Stimulated activated CD4-positive, alpha-beta T cell treated with anti-CD3 and anti-CD28 coated beads, Interleukin-4, amount 100 ng/mL, for 1 hour (primary cell): ENCODE results near the gene BMAL1.

ENCODE experiments used
- DNase-seq: peaks from one replicate; pipeline ENCODE4 v3.0.0-alpha.2; 2020

BMAL1 gene

DNA sequence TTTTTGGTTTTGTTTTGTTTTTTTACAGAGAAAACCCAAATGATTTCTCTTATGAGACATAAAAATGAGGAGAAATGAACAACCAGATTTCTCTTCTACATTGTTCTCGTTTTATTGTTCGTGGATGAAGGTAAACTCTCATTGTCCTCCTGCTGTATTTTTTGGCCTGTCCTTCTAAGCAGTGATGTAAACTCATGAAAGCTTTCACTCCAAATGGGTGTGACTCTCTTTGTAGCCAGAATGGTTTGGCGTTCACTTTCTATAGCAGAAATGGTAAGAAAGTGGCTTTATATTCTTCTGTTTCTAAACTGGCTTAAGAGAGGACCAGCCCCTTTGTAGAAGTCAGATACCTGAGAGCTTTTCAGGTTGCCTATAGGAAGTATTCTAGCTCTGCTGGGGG is 15.5 kb upstream of the BMAL1 start:
- DNase-seq: no peak

DNA sequence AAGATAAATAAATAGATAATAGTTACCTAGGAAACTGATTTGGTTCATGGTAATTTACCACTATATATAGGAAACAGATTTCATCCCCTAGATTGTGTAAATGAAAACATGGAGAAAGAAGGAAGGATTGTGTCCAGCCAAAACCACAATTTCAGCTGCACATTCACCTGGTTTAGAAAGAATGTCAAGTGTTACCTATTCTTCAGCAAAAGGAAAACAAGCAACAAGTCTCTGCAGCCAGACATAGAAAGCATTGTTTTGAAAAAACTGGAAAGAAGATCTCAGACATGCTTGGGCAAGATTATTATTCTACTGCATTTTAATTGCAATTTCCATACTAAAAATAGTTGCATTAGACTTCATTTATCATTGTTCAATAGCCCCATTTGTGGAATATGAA is 8.8 kb upstream of the BMAL1 start:
- DNase-seq: no peak

DNA sequence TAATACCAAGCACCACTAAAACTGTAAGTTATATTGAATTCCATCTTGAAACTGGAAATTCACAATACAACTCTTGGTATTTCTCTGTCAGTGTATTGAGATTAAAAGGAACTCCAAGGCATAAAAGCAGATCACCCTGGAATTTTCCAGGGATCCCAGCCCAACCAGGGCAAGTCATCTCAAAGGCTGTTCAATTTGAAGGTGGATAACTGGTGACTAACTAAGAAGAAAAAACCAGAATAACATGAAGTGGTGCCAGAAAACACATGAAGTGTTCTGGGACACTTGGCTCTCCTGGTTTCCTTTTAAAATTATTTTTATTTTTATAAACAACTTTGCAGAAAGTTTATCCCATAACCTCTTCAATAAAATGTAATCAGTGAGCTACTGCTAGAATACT is 7.8 kb upstream of the BMAL1 start:
- DNase-seq: no peak

DNA sequence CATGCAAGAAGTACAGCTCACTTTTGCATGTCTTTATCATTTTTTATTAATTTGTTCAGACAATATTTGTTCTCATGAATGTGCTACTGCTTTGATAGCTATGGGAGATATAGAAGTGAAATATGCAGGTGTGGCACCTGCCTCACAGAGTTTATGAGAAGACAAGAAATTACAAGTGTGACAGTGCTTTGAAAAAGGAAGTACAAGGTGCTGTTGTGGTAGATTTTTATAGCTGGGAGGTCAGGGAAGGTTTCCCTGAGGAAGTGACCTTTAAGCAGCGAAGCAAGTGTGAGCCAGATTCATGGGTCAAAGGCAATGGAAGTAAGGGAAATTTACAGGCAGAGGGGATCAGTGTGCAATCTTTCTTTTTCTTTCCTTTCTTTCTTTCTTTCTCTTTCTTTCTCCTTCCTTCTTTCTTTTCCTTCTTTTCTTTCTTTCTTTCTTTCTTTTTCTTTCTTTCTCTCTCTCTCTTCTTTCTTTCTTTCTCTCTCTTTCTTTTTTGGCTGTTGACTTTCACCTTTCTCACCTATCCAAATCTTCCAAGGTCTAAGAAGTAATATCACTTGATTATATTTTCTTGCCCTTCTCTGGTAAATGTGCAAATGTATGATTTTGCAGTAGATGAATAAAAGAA is 6.4 kb upstream of the BMAL1 start:
- no peak for DNase-seq

DNA sequence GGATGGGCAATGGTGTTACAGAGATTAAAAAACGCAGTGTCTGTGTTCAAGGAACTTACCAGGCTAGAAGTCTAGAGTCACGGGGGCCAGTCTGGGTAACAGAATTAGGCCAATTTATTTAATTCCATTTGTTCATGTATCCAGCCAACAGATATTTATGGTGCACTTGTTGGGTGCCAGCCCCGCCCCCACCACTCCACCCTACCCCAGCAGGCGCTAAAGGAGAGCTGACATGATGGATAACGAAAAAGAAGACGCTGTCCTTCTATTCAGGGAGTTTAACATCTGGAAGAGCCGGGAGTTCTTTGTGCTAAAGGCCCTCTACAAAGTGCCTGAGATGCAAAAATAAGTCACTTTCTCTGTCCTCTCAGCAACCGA is 1.1 kb upstream of the BMAL1 start:
- no peak for DNase-seq

DNA sequence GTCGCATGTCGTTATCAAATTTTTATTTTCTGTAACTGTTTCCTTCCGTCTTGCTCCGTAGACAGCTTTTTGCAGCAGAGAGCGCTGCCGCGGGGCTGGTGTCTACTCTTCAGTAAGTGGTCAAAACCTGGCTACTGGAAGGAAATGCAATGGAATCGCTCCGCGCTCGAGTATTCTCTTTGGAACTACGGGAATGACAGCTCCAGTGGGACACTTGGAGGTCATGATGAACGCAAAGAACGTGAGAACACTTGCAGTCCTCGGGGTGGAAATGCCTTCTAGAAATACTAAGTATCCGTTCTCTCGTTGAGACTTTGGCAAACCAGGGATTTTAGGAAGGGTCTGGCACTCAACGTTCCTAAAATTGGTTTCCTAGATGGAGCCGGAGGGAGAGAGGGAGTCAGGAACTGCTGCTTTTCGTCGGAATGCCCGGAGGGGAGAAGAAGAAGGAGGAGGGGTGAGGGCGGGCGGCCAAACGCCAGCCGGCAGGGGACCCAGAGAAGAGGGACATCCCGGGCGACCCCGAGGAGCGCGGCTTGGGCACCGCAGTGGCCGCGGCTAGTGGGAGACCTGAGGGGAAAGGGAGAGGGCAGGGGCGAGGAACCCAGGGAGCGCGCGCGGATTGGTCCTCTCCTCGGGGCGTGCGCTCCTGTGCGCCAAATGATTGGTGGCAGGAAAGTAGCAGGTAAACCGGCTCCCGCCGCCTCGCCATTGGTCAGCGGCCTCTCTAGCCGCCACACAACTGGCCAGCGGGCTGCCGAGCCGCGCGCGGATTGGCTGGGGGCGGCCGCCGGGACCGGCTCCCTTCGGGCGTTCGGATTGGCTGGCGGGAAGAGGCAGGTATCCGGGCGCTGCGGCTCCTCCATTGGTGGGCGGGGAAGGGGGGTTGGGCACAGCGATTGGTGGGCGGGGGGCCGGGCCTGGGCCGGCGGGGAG is 490 bp upstream of the BMAL1 start:
- peak; percentile 96 for DNase-seq

DNA sequence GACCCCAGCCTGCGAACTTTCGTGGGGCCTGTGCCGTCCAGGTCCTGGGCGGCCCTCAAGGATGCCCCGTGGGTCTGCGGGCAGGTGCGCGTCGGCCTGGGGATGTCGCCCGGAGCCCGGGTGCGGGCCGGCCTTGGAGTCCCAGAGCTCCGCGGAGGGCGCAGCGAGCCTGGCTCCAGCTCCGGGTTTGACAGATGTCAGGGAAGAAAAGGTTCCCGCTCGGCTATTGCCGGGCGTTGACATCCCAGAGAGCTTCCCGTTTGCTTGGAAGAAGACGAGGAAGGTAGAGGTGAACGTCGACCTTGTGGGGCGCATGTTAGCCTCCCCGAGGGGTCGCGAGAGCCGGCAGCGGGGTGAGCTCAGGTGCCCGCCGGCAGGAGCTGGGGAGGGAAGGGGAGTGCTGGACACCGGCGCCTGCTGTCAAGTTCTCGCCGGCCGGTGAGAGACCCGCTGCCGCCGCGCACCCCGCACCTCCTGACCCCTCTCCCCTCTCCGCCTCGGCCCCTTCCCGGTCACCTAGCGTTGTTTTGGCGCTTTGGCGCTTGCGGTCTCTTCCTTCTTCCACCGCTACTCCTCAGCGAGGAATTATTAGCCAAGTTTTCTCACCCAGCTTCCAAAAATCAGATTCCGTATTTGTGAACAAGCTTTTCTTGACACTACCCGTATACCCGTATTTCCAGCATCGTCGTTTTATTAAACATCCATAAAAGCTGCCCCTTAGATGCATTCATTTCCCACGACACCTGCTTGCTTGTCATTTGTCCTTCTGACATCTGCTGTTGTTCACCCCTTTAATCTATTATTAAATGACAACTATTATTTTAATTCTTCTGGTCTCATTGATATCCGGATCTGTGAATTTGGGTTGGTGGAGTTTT is 1.3 kb downstream of the BMAL1 start:
- DNase-seq: peak; percentile 10

DNA sequence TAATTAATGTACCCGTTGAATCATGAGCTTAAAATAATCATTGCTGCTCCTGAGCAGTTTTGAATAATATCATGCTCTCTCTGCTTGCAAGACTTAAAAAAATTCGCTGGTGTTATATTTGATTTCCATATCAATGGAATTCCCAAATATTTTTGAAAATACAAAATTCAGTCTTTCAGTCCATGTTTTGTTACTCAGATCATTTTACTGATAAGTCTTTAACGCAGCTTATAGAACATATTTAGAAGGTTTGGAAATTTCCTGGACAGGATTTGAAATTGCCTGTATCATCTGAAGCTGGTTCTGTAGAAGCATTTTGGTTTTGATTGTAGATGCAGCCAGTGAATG is 1.9 kb downstream of the BMAL1 start:
- no peak for DNase-seq

DNA sequence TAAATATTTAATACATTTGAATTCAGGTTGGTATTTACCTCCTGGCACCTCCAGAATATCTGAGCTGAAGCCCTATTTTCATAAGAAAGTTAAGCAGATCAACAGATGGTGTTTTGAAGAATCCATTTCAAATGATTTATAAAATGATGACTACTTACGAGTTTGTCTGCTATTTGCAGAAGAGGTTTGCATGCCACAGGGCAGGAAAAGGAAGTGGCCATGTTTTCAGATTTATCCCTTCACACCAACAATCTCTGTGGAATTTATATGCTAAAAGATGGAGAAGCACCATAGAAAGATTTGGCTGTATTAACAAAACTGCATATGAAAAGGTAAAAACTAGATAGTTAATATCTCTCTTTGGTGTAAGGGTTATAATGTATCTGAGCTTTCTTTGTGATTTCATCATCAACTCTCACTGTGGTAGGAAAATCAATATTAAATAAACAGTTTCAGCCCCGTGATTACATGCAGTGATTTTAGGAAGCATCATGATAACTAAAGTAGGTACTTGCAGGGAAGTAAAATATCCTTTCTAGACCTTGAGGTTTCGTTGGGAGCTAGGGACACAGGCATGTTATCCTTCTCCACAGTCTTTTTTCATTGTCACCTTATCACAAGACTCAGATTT is 2.6 kb downstream of the BMAL1 start:
- no peak for DNase-seq

DNA sequence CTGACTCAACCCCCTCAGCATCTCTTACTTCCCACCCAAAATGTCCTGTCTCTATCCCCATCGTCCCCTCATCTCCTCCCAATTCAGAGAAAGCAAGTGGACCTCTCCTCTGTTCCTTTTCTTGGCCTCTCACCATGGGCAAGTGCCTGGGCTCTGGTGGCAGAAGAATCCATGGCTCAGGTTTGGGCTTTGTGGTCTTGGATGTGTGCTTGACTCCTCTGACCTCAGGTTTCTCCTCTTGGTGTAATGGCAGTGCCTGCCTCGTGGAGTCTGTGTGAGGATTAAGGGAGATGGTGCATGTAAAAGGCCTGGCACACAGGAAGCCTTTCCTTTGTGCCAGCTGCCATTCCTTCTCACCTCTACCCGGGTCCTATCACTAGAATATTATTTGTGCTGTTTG is 3.2 kb downstream of the BMAL1 start:
- DNase-seq: no peak

DNA sequence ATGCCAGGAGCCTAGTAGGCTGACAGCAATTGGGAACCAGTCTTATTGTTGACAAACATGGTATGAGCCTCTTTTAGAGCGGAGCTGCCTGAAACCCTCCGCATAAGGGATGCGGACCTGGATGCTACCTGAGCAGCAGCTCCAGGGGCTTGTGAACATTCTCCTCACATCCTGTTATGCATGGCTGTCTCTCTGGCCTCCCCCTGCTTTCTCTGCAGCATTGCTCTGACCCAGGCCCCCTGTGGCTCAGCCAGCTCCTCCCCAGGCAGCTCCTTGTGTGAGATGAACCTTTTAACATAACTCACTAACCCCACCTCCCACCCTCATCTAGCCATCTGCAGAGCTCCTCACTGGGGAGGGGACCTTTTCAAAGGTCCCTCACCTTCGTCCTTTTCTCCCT is 6.0 kb downstream of the BMAL1 start:
- DNase-seq: no peak

DNA sequence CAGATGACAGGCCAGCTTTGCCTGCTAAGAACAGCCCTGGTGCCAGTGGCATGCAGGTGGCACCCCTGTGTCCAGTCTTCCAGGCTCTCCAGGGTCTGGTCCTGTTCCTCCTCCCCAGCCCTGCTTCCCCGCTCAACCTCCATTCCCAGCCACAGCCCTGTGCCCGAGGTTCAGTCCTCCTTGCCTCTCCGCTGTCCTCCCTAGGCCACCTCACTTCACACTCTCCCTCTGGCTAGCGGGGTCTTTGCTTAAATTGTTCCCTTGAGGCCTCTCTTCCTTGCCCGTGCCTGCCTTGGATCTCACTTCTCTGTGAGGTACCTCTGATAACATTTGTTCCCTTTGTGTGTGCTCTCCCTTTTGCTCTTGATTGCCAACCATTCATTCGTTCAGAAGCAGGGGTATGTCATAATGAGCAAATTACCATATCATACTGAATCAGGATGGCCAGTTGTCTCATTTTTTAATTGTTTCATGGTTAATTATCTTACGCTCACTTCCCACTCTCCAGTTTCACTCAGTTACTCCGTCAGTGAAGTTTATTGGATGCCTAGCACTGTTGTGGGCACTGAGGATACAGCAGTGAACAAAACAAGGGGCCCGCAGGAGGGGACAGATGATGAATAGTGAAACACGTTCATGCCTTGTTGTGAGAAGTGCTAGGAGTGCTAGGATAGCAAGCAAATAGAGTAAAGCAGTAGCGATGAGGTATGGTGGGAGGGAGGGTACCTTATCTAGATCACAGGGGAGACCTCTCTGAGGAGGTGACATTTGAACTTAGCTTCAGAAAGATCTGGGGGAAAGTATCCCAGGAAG is 7.4 kb downstream of the BMAL1 start:
- no peak for DNase-seq

DNA sequence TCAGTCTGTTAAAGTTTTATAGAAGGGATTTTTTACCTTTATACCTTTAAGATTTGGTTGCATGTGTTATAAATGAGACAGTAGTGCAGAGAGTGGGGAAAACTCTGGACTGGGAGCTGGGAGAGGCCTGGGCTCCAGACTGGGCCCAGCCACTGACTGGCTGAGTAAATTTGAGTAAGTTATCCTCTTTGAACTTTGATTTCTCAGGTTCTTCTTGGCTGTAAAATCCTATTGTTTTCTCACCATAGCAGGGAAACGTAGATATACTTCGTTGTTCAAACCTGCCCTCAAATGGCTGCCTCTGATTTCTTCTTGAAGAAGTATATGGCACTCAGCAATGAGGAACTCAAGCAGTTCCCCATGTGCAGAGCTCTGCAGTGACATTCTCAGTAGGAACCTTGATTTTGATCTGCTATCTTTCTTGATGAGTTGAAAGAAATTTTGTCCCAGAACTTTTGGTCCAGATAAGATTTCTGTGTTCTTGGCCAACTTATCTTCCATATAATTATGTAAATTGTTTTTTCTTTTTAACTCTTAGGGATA is 8.8 kb downstream of the BMAL1 start:
- no peak for DNase-seq

DNA sequence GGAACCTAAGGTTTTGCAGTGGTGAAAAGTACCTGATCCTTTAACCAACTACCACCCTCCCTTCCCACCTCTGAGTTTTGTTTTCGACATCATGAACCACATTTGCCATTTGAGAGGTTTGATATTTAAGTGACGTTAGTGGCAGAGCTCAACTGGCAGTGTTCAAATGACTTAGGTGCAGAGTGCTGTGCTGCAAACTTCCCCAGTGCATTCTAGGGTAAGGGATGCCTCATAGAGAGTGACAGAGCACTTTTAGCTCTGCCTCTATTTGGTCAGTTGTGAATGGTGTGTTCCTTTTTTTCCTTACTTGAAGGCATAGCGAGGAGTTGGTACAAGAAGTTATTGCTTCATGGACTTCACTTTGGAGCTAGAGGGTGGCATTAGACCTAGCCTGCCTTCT is 9.4 kb downstream of the BMAL1 start:
- no peak for DNase-seq

DNA sequence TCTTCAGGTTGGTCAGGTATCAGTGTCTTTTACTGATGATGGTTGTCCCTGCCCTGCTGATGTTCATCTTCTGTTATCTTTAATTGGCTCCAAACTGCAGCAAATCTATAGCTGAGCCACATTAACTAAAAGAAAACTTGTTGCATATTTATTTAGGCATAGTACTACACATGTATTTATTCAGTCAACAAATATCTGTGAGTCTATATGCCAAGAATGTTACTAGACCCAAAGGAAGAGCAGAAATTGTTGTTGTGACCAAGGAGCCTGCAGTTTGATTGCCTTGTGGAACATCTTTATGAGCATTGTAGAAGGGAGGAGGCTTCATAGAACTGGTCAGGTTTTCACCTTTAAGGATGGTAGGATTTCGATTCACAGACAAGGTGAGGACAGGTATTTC is 10.1 kb downstream of the BMAL1 start:
- no peak for DNase-seq

DNA sequence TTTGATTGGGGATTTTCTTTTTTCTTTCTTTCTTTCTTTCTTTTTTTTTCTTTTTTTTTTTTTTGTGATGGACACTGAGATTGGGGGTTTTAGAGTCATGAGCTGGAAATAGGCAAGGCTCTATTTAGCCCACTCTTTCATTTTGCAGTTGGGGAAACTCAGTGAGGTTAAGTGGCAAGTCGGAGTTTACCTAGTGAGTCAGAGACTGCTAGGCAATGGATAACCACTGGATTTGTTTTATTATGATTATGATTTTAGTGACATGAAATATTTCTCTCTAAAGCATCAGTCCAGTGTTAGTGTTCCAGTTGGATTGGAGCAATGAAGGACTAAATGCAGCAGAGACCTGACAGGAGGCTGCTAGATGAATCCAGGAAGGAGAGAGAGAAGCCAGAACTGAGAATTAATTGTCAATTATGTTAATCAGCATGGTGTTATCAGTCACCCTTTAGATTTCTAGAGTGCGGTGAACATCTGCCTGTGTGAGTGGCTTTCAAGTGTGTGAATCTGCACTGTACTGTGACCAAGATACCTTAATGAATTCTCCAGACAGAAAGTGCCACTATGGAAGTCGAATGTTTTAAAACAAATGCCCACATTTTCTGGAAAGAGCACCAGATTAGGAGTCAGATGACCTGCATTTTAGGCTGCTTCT is 10.9 kb downstream of the BMAL1 start:
- no peak for DNase-seq

DNA sequence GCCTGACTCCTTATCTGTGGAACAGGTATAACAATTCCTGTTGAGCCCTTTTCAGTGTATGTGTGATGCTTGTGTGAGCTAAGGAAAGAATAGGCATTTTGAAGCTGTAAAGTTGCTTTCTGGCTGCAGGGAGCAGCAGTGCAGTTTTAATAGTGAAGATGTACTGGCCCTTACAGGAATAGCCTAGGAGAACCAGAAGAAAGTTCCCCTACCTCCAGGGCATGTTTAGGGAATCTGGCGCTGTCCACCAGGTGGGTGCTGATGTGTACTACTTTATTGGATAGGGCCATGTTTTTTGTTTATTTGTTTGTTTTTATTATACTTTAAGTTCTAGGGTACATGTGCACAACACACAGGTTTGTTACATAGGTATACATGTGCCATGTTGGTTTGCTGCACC is 11.5 kb downstream of the BMAL1 start:
- DNase-seq: no peak

DNA sequence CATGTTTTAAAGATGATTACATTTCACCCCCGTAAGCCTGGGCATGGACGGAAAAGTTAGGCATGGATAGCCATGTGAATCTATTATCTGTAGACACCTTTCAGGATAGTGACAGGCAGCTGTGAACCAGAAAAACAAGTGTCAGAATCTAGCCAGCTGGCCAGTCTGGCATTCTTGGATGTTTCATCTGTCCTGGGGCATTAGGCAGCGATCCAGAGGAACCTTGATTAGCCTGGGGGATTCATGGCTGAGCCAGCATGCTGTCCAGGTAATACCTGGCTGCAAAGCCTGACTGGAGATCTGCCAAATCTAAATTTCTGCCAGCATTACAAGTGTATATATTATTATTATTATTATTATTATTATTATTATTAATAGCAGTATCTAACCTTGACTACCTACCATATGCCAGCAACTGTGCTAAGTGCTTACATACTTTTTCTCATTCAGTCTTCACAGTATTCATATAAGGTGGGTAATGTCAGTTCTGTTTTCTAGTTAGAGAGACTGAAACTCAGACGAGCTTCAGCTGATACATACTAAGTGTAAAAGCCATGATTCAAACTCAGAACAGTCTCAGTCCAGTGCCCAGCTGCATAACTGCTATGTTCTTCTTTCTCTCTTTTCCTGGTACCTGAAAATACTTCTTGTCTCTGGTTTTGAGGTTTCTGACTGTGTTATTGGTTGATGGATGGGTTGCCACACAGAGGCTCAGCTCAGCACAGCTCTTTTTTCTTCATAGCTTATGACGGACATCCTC is 12.8 kb downstream of the BMAL1 start:
- no peak for DNase-seq

DNA sequence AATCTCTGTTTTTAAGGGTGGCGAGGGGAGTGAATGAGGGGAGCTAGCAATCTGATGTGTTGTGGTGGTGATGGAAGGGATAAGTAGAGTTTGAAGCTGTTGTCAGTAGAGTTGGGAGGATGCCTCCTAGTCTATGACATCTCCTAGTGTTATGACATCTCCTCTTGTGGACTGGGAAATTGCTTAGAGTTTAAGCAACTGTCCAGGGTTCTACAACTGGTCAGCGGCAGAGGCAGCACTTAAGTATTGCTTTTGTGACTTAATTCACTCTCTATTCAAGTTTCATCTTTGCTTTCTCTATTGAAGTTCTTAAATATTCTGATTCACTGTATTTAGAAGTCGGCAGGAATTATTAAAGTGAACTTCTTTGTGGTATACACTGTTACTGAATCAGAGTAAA is 13.8 kb downstream of the BMAL1 start:
- DNase-seq: no peak

DNA sequence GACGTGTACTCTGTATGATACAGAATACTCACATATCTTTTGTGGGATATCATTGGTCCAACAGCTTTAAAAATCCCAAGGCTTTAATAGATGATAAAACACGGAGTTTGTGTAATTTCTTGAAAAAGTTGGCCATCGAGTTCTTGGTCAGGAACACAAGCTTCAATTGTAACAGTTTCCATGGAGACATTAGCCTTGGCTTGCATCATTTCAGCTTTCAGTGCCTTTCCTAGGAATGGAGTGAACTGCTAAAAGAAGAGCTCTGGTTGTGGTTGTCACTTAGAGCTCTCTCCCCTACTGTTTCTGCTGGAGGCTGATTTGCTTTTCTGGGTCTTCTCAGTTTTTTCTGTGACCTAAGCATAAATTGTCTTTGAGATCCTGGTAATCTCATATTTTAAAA is 14.2 kb downstream of the BMAL1 start:
- no peak for DNase-seq

DNA sequence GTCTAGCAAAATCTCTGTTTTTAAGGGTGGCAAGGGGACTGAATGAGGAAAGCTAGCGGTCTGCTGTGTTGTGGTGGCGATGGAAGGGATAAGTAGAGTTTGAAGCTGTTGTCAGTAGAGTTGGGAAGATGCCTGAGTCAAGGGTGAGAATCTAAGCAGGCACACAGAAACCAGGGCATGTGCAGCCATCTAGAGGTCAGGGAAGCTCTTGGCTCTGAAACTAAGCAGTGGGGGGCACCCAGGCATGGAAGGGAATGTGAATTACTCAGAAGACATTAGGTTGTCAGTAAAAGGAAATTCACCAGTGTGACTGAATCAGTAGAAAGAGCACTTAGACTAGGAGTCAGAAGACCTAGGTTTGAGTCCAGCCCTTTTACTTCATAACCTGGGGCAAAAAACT is 15.4 kb downstream of the BMAL1 start:
- no peak for DNase-seq
